HG03439 (cell line): ENCODE data around the gene SH3BGRL3.

ENCODE experiments used
- ATAC-seq: cut with Tn5 transposase; IDR thresholded peaks from one replicate; pipeline ENCODE4 v1.9.1; 2021; ENCODE audit warnings: mild to moderate bottlenecking, moderate library complexity; ENCODE audit not compliant: unreplicated experiment

Gene SH3BGRL3

DNA sequence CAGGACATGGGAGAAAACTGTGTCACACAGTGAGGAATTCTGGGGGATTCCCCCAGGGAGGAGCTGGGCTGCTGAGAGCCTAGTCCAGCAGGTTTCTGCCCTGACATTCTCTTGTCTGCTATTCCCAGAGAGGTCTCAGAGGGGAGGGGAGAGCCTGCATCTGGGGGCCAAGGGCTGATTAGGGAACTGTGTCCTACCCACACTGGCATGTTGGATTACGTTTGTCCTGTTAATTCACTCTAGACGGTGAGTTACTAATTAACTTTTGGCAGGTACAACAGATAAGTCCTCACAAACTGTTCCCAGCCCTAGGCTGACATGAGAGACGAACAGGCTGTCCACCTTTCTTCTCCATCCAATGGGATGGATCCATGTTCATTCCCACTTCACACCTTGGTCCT lies 2.6 kb upstream of the SH3BGRL3 start:
- no peak for ATAC-seq

DNA sequence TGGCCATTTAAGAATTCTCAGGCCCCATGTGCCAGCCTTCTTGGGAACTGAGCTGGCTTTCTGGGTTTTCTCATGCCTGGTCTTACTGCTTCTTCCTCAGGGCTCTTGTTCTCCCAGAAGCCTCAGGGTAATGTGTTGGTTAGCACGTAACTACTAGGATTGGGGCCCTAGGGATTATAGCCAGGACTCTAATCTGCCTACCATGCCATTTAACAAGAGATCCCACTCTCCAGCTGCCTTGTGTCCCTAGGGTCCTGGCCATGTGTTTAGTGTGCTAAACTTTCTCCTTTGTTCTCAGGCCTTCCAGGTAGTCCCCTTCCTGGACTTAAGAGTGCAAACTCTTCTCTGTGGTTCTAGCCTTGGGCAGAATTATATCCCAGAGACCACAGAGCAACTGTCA lies 2.2 kb upstream of the SH3BGRL3 start:
- no peak for ATAC-seq

GRCh38 chr1:26278303-26278702 lies 1.6 kb upstream of the SH3BGRL3 start:
- ATAC-seq: no peak

GRCh38 chr1:26278724-26279455 lies 996 bp upstream of the SH3BGRL3 start:
- ATAC-seq: no peak

DNA sequence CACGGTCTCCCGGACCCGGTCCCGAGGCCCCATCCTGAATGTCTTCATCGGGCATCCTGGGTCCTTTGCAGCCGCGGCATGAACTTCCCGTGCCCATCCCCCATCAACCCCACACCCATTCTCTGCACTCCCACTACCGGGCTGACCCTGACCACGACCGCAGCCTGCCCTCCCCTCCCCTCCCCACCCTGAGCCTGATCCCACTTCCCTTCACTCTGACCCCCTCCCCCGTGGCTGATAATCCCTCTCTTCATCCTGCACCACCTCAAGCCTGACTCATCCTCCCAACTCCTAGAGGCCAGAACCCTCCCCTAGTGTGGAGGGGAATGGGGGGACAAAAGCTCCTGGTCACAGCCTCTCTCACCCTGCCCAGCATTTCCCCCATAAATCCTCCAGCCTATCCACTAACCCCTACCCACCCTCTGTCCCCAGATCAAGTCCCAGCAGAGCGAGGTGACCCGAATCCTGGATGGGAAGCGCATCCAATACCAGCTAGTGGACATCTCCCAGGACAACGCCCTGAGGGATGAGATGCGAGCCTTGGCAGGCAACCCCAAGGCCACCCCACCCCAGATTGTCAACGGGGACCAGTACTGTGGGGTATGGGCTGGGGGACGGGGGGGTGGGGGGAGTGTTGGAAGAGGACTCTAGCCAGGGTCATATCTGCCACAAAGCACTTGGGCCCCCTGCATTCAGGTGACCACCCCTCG lies 602 bp downstream of the SH3BGRL3 start:
- no peak for ATAC-seq

- ATAC-seq: no peak
Observed at GRCh38 chr1:26281091-26281958, 1.4 kb downstream of the SH3BGRL3 start.

GRCh38 chr1:26281971-26282370 lies 2.1 kb downstream of the SH3BGRL3 start:
- no peak for ATAC-seq

DNA sequence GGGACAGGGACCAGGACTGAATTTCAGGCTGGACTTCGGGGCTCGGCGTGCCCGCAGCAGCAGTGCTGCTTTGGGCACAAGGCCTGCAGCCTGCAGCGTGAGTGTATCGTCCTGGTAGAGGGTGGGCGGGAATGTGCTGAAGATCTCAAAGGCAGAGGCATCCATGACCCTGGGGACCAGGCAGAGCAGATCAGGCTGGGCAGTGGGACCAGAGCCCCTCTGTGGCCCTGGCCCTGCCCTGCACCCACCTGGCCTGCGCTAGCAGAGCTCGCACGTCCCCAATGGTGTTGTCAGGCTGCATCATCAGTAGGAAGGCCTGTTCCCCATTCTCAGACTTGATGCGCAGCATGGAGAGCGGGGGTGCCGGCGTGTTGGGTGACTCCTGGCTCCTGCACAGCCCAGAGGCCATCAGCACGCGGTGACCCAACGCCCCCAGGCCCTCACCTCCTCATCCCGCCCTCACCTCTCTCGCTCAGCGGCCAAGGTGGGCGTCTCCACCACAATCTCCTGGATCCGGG lies 2.6 kb downstream of the SH3BGRL3 start:
- ATAC-seq: no peak

DNA sequence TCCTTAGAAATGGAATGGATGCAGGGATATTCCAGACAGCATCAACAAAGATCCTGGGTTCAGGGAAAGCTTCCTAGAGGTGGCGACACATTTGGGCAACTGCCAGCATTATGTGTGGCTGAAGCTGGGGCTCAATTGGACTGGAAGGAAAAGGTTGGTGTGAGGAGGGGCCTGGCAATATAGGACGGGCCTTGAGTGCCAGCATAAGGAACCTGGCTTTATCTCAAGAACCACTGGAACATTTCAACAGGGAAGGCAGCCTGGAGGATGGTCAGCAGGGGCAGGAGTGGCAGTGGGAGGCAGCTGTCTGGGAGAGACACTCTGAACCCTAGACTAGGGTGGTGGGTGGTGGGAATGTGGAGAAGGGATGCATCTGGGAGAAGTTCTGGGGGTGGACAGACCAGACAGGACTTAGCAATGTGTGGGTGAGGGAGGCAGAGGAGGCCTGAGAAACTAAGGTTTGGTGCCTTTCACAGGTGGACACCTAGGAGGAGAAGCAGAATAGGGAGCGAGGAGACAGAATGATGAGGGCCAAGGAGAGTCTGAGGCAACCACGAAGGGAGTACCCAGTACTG lies 3.5 kb downstream of the SH3BGRL3 start:
- ATAC-seq: no peak

- no peak for ATAC-seq
Observed at GRCh38 chr1:26283871-26284596, 4.1 kb downstream of the SH3BGRL3 start.

- ATAC-seq: peak; percentile 37
Observed at GRCh38 chr1:26284597-26285347, 4.9 kb downstream of the SH3BGRL3 start.

GRCh38 chr1:26285366-26286063 lies 5.6 kb downstream of the SH3BGRL3 start:
- ATAC-seq: no peak

GRCh38 chr1:26286064-26286416 lies 6.2 kb downstream of the SH3BGRL3 start:
- no peak for ATAC-seq

- ATAC-seq: no peak
Observed at GRCh38 chr1:26287033-26287711, 7.3 kb downstream of the SH3BGRL3 start.

GRCh38 chr1:26287811-26288210 lies 7.9 kb downstream of the SH3BGRL3 start:
- ATAC-seq: no peak

- no peak for ATAC-seq
Observed at GRCh38 chr1:26288311-26288941, 8.5 kb downstream of the SH3BGRL3 start.

DNA sequence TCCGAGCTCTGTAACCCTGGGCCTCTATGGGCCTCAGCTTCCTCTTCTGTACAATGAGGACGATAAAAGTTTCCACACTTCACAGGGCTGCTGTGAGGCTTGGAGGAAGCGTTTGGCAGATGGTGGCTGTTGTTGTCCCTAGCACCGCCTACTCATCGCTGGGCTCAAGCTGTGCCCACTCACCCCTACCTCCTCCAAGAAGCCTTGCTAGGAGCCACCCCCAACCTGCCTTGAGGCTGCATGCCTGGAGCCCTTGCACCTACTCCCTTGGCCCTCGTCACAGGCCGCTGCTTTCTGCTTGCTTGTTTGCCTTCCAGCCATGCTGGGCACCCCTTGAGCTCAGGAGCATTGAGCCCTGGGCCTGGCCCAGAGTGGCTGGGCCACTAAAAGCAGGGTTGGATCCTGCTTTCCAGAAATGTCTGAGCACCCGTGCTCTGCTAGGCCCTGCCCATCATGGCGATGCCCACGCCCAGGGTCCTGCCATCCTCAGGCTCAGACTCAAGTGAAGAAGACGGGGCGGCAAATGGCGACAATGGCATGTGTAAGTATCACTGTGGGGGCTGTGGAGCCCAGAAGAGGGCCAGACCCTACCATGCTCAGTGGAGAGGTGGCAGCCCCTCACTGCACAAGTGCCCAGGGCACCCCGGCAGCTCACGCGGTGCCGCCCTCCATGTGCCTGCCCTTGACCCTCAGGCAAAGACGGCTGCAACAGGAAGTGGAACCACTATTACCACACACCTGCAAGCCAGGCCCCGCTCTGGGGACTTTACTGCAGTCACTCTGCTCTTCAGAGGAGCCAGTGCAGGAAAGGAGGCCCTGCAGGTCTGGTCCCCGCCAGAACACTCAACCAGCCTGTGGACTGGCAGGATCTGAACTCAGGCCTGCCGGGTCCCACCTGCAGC lies 9.5 kb downstream of the SH3BGRL3 start:
- ATAC-seq: no peak
